OCI-LY3 (cell line): ENCODE measurements around the gene HSFX3.
"Not testable (repeated sequence)": the region's sequence is repeated elsewhere in the genome, so short reads cannot be mapped to it uniquely, and the experiment has no call there.

Experiments used
- EZH2phosphoT487 ChIP-seq: fragments of 200-600 bp; shearing (Covaris generic); IDR thresholded peaks from 2 replicates; pipeline ENCODE4 v1.6.1; 2018; ENCODE audit warnings: antibody characterized with exemption, mixed run types, low read depth
- TF ChIP-seq, protein P1 (sequence below): fragments of 200-600, 300-600 bp; sonication (generic); IDR thresholded peaks from 2 replicates; pipeline ENCODE4 v1.5.1; 2014; ENCODE audit warnings: antibody characterized with exemption, low read length, low read depth

DNA sequence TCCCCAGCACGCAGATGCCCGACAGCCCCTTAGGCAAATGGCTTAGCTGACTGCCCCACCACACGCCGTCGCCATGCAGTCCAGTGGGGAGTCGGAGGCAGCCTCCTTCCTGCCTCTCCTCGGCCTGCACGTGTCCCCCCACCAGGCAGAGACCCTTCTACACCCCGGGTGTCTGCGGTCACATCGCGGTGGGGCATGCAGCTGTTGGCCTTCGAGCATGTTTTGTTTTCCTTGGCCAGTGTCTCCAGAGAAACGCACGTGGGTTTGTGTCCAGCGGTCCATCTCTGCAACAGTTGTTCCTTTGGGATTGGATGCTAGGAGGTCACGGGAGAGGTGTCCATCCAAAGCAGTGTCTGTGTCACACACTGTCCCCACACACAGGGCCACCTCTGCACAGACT, 45.5 kb upstream of the HSFX3 start, which contains the start of gene HSFX2:
- TF ChIP-seq, protein P1, sequence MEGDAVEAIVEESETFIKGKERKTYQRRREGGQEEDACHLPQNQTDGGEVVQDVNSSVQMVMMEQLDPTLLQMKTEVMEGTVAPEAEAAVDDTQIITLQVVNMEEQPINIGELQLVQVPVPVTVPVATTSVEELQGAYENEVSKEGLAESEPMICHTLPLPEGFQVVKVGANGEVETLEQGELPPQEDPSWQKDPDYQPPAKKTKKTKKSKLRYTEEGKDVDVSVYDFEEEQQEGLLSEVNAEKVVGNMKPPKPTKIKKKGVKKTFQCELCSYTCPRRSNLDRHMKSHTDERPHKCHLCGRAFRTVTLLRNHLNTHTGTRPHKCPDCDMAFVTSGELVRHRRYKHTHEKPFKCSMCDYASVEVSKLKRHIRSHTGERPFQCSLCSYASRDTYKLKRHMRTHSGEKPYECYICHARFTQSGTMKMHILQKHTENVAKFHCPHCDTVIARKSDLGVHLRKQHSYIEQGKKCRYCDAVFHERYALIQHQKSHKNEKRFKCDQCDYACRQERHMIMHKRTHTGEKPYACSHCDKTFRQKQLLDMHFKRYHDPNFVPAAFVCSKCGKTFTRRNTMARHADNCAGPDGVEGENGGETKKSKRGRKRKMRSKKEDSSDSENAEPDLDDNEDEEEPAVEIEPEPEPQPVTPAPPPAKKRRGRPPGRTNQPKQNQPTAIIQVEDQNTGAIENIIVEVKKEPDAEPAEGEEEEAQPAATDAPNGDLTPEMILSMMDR = not testable (repeated sequence)
- not testable (repeated sequence) for TF ChIP-seq EZH2phosphoT487
